Measurements from ENCODE around the gene LEF1.

Gene LEF1

DNA sequence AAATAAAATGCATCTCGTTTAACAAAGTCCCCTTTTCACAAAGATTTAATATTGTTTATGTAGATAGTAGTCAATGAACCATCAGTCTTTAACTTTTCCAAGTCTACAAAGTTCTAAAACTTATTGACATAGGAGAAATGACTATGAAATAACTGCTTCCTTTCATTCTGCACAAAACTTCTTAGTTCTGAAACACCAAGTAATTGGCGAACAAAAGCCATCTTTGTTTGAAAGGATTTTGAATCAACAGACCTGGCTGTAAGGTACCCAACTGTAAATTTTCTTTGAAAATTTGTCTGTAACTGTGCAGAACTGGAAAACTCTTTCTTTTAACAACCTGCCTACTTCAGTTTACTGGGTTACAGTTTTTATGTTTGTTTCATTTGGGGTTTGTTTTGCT, 25.9 kb downstream of the LEF1 start:
- Histone ChIP-seq H3K9ac (ENCODE audit: low read length) (no peak overlapping the region), H3K4me1 (ENCODE audit: low read length) (no peaks in the 10 kb centered on the region), H3K4me2 (ENCODE audit: low read length) (no peak overlapping the region), H3K36me3 (replicated peaks; ENCODE audit: low read depth, low read length) (peaks cover 4% of the 10 kb centered on the region), H3K4me3 (ENCODE audit: low read length) (no peak overlapping the region), H3K27ac (ENCODE audit: low read length) (no peak overlapping the region), H2AFZ (ENCODE audit: low read depth, low read length) (no peak overlapping the region), H4K20me1 (ENCODE audit: insufficient read depth, low read length) (no peaks in the 10 kb centered on the region), H3K27me3 (ENCODE audit: low read depth, low read length) (no peaks in the 10 kb centered on the region), H3K79me2 (ENCODE audit: low read length) (peaks cover 46% of the 10 kb centered on the region; the same call in 1 of the 2 replicates), H3K9me3 (ENCODE audit: insufficient read depth, low read length) (no peaks in the 10 kb centered on the region)
- TF ChIP-seq, protein P1, sequence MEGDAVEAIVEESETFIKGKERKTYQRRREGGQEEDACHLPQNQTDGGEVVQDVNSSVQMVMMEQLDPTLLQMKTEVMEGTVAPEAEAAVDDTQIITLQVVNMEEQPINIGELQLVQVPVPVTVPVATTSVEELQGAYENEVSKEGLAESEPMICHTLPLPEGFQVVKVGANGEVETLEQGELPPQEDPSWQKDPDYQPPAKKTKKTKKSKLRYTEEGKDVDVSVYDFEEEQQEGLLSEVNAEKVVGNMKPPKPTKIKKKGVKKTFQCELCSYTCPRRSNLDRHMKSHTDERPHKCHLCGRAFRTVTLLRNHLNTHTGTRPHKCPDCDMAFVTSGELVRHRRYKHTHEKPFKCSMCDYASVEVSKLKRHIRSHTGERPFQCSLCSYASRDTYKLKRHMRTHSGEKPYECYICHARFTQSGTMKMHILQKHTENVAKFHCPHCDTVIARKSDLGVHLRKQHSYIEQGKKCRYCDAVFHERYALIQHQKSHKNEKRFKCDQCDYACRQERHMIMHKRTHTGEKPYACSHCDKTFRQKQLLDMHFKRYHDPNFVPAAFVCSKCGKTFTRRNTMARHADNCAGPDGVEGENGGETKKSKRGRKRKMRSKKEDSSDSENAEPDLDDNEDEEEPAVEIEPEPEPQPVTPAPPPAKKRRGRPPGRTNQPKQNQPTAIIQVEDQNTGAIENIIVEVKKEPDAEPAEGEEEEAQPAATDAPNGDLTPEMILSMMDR (IDR thresholded peaks at IDR 0.05; ENCODE audit: low read depth, low read length) = no peak
- TF ChIP-seq EZH2phosphoT487 (IDR thresholded peaks at IDR 0.05; ENCODE audit: low read depth) = no peak

GRCh38 chr4:108141213-108141950, 27.4 kb downstream of the LEF1 start:
- H3K27ac ChIP-seq (ENCODE audit: low read length) = no peak overlapping the region
- no peaks in the 10 kb centered on the region for H3K27me3 ChIP-seq (ENCODE audit: low read depth, low read length)
- no peak overlapping the region for H3K4me3 ChIP-seq (ENCODE audit: low read length)
- TF ChIP-seq, protein P1 (IDR thresholded peaks at IDR 0.05; ENCODE audit: low read depth, low read length) = no peak
- no peak for TF ChIP-seq EZH2phosphoT487 (IDR thresholded peaks at IDR 0.05; ENCODE audit: low read depth)
- peaks cover 47% of the 10 kb centered on the region; the same call in 1 of the 2 replicates for H3K79me2 ChIP-seq (ENCODE audit: low read length)
- no peaks in the 10 kb centered on the region for H3K4me1 ChIP-seq (ENCODE audit: low read length)
- no peaks in the 10 kb centered on the region for H3K36me3 ChIP-seq (replicated peaks; ENCODE audit: low read depth, low read length)
- H2AFZ ChIP-seq (ENCODE audit: low read depth, low read length) = no peak overlapping the region
- H3K9me3 ChIP-seq (ENCODE audit: insufficient read depth, low read length) = no peaks in the 10 kb centered on the region
- H3K9ac ChIP-seq (ENCODE audit: low read length) = no peak overlapping the region
- H3K4me2 ChIP-seq (ENCODE audit: low read length) = no peak overlapping the region
- H4K20me1 ChIP-seq (ENCODE audit: insufficient read depth, low read length) = no peaks in the 10 kb centered on the region

DNA sequence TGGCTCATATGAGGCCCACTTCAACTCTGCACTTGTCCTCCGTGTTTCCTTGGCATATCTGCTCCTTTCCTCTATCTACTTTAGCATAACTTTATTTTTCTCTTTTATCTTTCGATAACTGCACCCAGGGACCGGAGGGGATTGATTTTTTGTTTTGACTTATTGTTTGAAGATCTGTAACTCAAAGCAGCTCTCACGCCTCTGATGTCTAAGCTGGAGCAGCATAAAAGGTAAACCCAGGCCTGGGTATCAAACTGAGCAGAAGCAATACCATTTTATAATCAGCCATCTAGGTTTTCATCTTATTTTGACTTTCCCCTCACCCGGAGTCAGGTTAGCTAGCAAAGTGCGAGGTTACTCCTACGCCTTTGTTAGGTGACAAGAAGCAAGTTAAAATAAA, 28.4 kb downstream of the LEF1 start:
- Histone ChIP-seq H3K36me3 (replicated peaks; ENCODE audit: low read depth, low read length) (no peaks in the 10 kb centered on the region), H3K79me2 (ENCODE audit: low read length) (peaks cover 43% of the 10 kb centered on the region; the same call in 1 of the 2 replicates), H3K27ac (ENCODE audit: low read length) (no peak overlapping the region), H4K20me1 (ENCODE audit: insufficient read depth, low read length) (no peaks in the 10 kb centered on the region), H3K9me3 (ENCODE audit: insufficient read depth, low read length) (no peaks in the 10 kb centered on the region), H3K27me3 (ENCODE audit: low read depth, low read length) (no peaks in the 10 kb centered on the region), H3K4me1 (ENCODE audit: low read length) (peaks cover 6% of the 10 kb centered on the region), H3K4me2 (ENCODE audit: low read length) (no peak overlapping the region), H3K4me3 (ENCODE audit: low read length) (no peak overlapping the region), H3K9ac (ENCODE audit: low read length) (no peak overlapping the region), H2AFZ (ENCODE audit: low read depth, low read length) (no peak overlapping the region)
- TF ChIP-seq, protein P1 (IDR thresholded peaks at IDR 0.05; ENCODE audit: low read depth, low read length) = no peak
- TF ChIP-seq EZH2phosphoT487 (IDR thresholded peaks at IDR 0.05; ENCODE audit: low read depth) = no peak

- no peak overlapping the region for H3K27ac ChIP-seq (ENCODE audit: low read length)
- no peaks in the 10 kb centered on the region for H4K20me1 ChIP-seq (ENCODE audit: insufficient read depth, low read length)
- no peak overlapping the region for H3K4me2 ChIP-seq (ENCODE audit: low read length)
- no peaks in the 10 kb centered on the region for H3K9me3 ChIP-seq (ENCODE audit: insufficient read depth, low read length)
- H3K27me3 ChIP-seq (ENCODE audit: low read depth, low read length) = no peaks in the 10 kb centered on the region
- TF ChIP-seq EZH2phosphoT487 (IDR thresholded peaks at IDR 0.05; ENCODE audit: low read depth) = no peak
- TF ChIP-seq, protein P1 (IDR thresholded peaks at IDR 0.05; ENCODE audit: low read depth, low read length) = no peak
- H3K36me3 ChIP-seq (replicated peaks; ENCODE audit: low read depth, low read length) = no peaks in the 10 kb centered on the region
- no peak overlapping the region for H3K4me3 ChIP-seq (ENCODE audit: low read length)
- peaks cover 46% of the 10 kb centered on the region; the same call in 1 of the 2 replicates for H3K79me2 ChIP-seq (ENCODE audit: low read length)
- no peak overlapping the region for H2AFZ ChIP-seq (ENCODE audit: low read depth, low read length)
- peaks cover 6% of the 10 kb centered on the region for H3K4me1 ChIP-seq (ENCODE audit: low read length)
- no peak overlapping the region for H3K9ac ChIP-seq (ENCODE audit: low read length)
These were observed 29.6 kb downstream of the LEF1 start for GRCh38 chr4:108139089-108139488.
